Stimulated activated CD8-positive, alpha-beta memory T cell treated with anti-CD3 and anti-CD28 coated beads, Interleukin-7, amount 100 ng/mL, for 24 hours (primary cell): ENCODE data around the gene FAF2.
"Not testable (repeated sequence)": the region's sequence is repeated elsewhere in the genome, so short reads cannot be mapped to it uniquely, and the experiment has no call there.

Experiments used
- DNase-seq: peaks from one replicate; pipeline ENCODE4 v3.0.0-alpha.2; 2020; ENCODE audit warnings: low read depth

FAF2 gene

DNA sequence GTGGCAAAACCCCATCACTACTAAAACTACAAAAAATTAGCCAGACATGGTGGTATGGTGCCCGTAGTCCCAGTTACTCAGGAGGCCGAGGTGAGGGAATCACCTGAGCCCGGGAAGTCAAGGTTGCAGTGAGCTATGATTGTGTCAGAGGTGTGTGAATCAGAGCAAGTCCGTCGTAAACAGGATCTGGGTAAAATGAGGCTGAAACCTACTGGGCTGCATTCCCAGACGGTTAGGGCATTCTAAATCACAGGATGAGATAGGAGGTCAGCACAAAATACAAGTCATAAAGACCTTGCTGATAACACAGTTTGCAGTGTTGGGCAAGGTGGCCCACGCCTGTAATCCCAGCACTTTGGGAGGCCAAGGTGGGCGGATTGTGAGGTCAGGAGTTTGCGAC is 29.9 kb upstream of the FAF2 start:
- no peak for DNase-seq

DNA sequence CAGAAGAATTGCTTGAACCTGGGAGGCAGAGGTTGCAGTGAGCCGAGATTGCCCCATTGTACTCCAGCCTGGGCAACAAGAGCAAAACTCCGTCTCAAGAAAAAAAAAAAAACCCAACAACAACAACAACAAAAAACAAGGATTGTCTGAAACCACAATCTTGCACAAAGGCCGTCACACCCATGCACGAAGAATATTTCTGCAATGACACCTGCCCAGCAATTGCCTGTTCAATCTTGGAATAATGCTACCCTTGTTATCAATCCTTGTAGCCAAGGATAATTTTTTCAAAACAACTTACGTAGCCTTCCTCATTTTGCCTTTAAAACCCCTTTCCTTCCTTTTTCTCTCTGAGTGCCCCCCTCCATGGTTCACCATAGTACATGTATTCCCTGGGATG is 28.1 kb upstream of the FAF2 start:
- no peak for DNase-seq

DNA sequence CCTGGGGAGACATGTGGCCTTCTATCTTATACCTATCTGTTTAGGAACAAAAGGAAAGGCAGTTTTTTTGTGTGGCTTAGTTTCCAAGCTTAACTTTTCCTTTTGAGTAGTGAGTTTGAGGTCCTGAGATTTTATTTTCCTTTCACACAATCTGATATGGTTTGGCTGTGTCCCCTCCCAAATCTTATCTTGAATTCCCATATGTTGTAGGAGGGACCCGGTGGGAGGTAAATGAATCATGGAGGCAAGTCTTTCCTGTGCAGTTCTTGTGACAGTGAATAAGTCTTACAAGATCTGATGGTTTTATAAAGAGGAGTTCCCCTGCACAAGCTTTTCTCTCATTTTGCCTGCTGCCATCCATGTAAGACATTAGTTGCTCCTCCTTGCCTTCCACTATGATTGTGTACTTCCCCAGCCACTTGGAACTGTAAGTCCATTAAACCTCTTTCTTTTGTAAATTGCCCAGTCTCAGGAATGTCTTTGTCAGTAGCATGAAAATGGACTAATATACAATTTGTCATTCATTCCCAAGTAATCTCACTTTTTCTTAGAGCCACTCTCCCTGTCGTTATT is 27.1 kb upstream of the FAF2 start:
- DNase-seq = no peak

- no peak for DNase-seq
These were observed 24.0 kb upstream of the FAF2 start for GRCh38 chr5:176424181-176424580.

DNA sequence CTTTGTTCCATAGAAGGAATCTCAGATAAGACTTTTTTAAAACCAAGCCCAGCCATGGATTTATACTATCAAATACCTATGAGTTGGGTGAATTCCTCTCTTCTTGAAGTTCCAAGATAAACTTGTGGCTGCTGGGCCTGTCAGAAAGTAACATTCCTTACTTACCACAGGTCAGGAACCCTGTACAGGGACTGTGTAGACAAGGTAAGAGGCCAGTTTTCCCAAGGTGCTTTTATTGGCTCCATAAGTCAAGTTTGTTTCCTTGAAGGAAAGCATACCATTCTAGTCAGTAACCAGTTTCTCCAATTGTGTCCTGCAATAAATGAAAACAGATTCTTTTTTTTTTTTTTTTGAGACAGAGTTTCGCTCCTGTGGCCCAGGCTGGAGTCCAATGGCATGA is 23.0 kb upstream of the FAF2 start:
- DNase-seq = no peak

- no peak for DNase-seq
These were observed 22.4 kb upstream of the FAF2 start for GRCh38 chr5:176425791-176426190.

DNA sequence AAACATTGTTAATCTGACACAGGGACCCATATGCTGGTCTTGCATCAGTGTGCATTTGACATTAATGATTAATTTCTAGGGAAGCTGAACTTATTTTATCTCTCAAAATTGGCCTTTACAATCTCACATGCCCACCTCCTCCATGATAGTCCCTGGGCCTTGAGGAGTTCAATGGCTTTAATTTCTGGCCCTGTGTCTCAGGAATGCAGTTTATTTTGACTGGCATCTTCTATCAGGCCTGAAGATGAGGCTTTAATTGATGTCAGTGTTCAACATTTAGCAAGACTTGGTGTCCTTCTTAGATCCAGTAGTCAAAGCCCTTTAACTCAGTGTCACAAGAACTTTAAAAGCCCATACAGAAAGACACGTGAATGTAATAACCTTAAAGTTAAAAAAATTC is 21.3 kb upstream of the FAF2 start:
- no peak for DNase-seq

- no peak for DNase-seq
These were observed 20.2 kb upstream of the FAF2 start for GRCh38 chr5:176427971-176428370.

DNA sequence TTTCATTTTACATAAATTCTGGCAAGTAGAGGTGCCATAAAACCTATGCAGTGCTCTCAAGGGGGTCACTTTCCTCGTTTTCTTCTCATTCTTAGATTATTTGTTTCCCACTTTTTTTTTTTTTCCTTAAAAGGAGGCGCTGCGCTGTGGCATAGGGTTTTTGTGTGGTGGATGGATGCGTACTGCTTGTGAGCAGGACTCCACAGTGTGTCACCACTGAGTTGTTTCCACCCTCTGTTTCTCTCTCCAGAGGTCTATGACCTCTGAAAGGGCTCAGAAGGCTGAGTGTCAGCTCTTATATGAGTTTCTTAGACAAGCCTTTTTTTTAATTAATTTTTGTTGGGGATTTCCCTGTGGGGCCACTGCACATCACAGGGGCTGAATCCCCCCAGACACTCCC is 18.2 kb upstream of the FAF2 start:
- DNase-seq = no peak

GRCh38 chr5:176432707-176433106 is 15.5 kb upstream of the FAF2 start:
- DNase-seq = no peak

GRCh38 chr5:176436656-176437055 is 11.5 kb upstream of the FAF2 start:
- no peak for DNase-seq

- no peak for DNase-seq
These were observed 9.0 kb upstream of the FAF2 start for GRCh38 chr5:176438959-176439757.

GRCh38 chr5:176440927-176441706 is 7.1 kb upstream of the FAF2 start:
- no peak for DNase-seq

- no peak for DNase-seq
These were observed 6.3 kb upstream of the FAF2 start for GRCh38 chr5:176441921-176442323.

GRCh38 chr5:176442911-176443310 is 5.3 kb upstream of the FAF2 start:
- not testable (repeated sequence) for DNase-seq

DNA sequence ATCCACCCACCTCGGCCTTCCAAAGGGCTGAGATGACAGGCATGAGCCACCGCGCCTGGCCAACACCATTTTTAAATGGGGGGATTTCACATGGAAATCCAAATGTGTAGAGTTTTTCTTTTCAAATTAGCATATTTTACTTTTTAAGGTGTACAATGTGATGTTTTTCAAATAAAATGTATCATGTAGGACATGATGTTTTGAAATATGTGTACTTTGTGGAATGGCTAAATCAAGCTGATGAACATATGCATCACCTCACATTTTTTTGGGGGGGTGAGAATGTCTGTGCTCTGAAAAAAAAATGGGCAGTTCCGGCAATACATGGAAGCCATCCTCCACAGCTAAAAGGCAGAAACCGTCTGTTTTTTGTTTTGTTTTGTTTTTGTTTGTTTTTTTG is 3.4 kb upstream of the FAF2 start:
- DNase-seq = no peak

GRCh38 chr5:176446028-176446665 is 2.0 kb upstream of the FAF2 start:
- no peak for DNase-seq

- no peak for DNase-seq
These were observed 1.1 kb upstream of the FAF2 start for GRCh38 chr5:176446884-176447590.

DNA sequence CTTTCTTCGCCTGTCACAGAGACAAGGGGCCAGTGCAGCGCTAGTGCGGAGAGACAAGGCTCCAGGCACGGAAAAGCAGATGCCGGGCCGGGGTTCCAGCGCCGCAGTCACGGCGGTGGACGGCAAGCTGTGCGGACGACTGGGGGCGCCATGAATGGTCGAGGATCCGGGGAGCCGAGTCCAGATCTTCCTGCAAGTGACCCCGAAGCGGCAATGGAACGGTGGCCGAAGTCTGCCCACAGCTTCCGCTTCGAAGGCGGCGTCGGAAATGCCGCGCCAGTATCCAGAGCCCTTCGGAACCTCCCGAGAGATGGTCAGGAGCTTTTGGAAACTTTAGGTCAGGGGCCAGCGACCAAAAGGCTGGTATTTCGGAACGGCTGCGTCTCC is 601 bp upstream of the FAF2 start:
- no peak for DNase-seq

DNA sequence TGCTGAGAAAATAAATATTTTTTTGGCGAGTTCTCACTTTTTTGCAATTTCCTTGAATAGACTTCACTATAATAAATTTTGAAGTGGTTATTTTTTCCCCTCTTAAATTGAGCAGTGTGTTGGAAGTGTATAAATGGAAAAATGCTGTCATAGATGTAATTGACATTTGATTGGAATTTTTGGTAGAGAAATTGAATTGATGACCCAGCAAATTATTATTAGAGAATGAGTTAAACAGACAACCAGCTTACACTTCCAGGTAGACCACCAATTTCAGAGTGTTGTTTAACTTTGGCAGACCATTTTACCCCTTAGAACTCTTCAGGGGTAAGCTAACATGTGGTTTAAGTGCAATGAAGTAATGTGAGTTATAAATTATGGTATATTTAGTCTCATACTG is 1.9 kb downstream of the FAF2 start:
- DNase-seq = no peak

DNA sequence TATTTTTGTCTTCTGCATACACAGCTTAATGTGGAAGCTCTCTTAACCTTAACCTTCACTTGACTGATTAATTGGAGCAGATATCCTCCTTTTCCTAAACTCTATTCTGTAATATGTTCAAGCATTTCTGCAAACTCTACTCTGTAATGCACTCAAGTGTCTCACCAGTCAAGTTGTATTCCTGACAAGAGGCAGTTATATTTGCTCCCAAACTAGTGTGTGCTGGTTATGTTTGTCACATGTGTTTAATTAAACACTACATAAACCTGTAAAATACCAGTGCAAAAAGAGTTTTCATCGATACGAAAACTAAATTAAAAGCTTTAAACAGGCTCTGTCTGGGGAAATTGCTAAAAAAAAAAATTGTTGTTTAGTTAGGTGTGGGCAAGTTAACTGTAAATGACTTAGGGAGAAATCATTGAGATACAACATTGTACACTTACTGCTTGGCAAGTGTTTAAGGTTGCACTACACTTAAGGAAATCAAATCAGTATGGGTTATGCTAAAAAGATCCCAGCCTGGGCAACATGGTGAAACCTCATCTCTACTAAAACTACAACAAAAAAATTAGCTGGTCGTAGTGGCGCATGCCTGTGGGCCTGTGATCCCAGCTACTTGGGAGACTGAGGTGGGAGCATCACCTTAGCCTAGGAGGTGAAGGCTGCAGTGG is 6.7 kb downstream of the FAF2 start:
- DNase-seq = no peak
